GM18951 (cell line): ENCODE results near the gene TMED1.

Experiments used
- POLR2A ChIP-seq: IDR thresholded peaks from 4 replicates; pipeline ENCODE4 v1.6.1; 2011; ENCODE audit warnings: mild to moderate bottlenecking; ENCODE audit not compliant: insufficient read length, insufficient read depth; ENCODE audit errors: extremely low read depth
- in situ Hi-C: fragments of 300-500 bp; cut with MboI; formaldehyde crosslinking; loops from one replicate; pipeline ENCODE4 v1.12.0; 2022; ENCODE audit warnings: low sequenced_read_pairs, mixed read lengths, inconsistent platforms; ENCODE audit not compliant: unreplicated experiment

Gene TMED1

GRCh38 chr19:10805065-10805757, 30.8 kb downstream of the TMED1 start:
- in situ Hi-C loops, result no loop called here
- no peak for TF ChIP-seq POLR2A

- in situ Hi-C loops, result no loop called here
- no peak for TF ChIP-seq POLR2A
Measured at GRCh38 chr19:10803252-10803651, 32.8 kb downstream of the TMED1 start.

- in situ Hi-C loops, result no loop called here
- TF ChIP-seq POLR2A, result no peak
Measured at GRCh38 chr19:10802479-10802878, 33.5 kb downstream of the TMED1 start.

GRCh38 chr19:10800488-10800887, 35.5 kb downstream of the TMED1 start:
- in situ Hi-C loops, result no loop called here
- TF ChIP-seq POLR2A, result no peak

GRCh38 chr19:10797541-10798256, 38.3 kb downstream of the TMED1 start:
- no peak for TF ChIP-seq POLR2A
- in situ Hi-C loops, result no loop called here

GRCh38 chr19:10797078-10797477, 38.9 kb downstream of the TMED1 start:
- TF ChIP-seq POLR2A, result no peak
- in situ Hi-C loops, result no loop called here

- in situ Hi-C loops, result no loop called here
- no peak for TF ChIP-seq POLR2A
Measured at GRCh38 chr19:10796653-10797052, 39.4 kb downstream of the TMED1 start.

- TF ChIP-seq POLR2A, result no peak
- in situ Hi-C loops, result no loop called here
Measured at GRCh38 chr19:10789866-10790265, 46.1 kb downstream of the TMED1 start.

GRCh38 chr19:10788146-10788545, 47.9 kb downstream of the TMED1 start:
- in situ Hi-C loops, result no loop called here
- TF ChIP-seq POLR2A, result no peak

- no peak for TF ChIP-seq POLR2A
- in situ Hi-C loops, result no loop called here
Measured at GRCh38 chr19:10784257-10784656, 51.8 kb downstream of the TMED1 start.

GRCh38 chr19:10782795-10783194, 53.2 kb downstream of the TMED1 start:
- TF ChIP-seq POLR2A, result no peak

More at GRCh38 chr19:10782795-10783194, 53.2 kb downstream of the TMED1 start:
- in situ Hi-C loops, result no loop called here
